LoVo (cell line): Measurements from ENCODE around the gene DYNLRB1.

Experiments used
- DNase-seq: peaks from one replicate; pipeline ENCODE4 v3.0.0-alpha.2; 2016; ENCODE audit warnings: low spot score

The DYNLRB1 gene

DNA sequence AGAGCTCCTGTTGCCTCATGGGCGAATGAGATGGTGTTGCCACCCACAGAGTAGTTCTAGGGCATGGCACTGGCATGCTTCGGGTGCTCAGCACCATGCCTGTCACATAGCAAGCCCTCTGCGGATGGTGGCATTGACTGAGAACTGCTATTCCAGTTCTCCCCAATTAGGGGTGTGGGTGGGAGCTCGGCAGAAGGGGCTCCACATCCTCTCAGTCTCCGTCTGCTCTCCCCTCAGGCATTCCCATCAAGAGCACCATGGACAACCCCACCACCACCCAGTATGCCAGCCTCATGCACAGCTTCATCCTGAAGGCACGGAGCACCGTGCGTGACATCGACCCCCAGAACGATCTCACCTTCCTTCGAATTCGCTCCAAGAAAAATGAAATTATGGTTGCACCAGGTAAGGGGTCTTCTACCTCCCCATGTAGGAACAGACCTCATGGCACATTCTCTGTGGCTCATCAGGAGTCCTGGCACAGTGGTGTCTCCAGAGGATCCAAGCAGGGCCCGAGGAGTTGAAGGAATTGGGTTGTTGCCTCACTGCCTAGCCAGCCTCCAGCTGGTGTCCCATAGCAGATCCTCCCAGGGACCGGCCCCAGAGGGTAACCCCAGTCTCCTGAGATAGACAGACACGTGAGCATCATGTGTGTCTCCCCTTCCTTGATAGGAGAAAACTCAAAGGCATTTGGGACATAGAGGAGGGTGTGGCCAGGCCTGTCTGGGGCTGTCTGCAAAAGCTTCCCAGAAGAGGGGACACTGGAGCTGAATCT lies 18.4 kb downstream of the DYNLRB1 start:
- DNase-seq, result no peak

DNA sequence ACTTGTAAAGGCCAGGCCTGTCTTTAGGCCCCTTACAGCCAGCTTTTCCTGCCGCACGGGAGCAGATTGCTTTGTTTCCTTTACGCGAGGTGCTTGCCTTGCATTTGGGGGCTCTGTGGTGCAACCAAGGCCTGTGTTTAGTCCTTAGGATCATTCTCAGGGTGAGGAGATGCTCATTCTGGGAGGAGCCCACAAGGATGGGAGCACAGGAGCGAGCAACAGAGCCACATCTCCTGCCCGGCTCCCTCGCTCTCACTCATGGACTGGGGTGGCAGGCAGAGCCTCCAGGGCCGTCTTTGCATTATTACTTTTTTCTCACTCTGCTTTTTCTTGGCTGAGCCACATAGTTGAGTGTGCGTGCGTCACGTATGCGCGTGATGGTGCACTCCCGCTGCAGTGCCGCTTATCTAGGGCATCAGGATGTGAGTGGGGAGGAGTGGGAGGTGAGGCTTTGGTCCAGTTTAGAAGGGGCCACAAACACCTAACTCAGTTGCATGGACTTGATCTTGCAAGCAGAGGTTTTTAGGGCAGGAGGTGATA lies 19.1 kb downstream of the DYNLRB1 start:
- no peak for DNase-seq

DNA sequence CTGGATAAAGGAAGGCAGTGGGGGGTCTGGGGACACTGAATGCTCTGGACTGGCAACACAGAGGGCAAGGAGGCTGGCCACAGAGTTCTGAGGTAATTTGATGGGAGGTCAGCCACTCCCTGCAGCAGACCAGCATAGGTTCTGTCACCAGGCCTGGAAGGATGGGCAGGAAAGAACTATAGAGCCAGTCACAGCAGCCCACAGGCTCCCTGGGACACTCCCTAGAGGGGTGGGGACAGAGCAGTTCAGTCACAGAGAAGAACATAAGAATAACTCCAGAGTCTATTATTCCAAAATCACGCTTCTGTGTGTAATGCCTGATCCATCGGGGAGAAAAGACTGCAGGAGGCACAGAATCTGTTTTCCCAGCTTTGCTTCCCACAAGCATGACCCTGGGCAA lies 19.6 kb downstream of the DYNLRB1 start:
- DNase-seq, result no peak

DNA sequence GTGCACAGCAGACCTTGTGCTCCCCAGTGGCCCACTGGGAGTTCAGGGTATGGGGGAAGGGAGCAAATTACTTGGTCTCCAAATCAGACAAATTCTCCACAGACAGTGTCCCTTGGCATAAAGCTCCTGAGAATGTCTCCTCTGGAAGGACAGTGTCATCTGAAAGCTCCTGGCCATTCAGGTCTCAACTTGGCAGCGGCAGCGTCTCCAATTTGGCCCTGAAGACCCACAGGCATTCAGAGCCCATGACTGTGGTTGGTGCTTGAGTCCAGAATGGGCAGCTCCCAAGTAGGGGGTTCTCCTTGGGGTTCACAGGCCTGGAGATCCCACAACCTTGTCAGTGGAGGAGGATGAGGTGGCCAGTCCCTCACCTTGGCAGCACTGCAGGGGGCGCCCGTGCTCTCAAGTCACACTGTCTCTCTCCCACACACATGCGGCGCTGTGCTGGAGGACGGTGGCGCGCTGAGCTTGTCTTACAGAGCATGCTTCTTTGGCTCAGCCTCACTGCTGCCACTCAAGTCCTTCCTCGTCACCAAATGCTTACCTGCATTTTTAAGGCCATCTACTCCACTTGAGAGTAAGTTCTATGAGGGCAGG lies 20.7 kb downstream of the DYNLRB1 start:
- DNase-seq, result no peak

DNA sequence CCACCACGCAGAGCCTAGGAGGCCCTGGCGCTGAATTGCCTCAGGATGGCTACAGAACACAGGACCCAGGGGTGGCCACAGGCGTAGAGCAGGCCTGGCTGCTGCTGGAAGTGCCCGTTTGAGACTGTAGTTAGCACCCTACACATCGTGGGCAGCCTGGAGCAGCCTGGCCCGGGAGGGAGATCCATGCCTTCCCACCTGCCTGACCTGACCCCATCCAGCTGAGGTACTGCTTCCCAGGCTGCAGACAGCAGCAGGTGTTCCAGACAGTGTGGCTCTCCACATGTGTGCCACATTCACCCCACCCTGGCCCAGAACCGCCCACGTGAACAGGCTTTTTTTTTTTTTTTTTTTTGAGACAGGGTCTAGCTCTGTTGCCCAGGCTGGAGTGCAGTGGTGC lies 21.4 kb downstream of the DYNLRB1 start:
- no peak for DNase-seq

DNA sequence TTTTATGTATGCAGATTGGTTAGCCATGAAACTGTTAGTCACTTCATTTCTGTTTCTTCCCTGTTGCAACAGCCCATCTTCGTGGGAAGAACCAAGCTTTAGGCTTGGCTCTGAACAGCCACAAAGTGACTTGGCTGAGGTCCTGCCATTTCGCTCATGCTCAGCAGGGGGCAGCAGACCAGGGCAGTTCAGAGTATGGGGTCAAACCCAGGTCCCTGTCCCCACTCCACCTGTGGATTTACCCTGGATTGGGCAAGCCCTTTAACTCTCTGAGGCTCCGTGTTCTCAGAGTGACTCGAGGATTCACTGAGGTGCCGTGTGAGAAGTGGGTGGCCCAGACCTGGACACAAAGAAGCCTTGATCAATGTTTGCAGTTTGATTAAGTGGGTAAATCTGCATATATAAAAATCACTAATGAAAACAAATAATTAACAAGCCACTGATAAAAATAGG lies 22.5 kb downstream of the DYNLRB1 start:
- peak; percentile 40 for DNase-seq

DNA sequence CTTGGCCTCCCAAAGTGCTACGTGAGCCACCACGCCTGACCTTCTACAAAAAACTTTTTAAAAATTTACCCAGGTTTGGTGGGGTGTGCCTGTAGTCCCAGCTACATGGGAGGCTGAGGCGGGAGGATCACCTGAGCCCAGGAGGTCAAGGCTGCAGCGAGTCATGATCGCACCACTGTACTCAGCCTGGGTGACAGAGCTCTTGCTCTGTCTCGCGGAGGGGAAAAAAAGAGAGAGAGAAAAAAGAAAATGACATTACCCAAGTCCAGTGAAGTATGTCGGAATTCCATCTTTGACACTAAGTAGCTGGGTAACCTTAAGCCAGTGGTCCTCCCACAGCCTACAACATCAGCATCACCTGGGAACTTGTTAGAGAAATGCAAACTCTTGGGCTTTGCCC lies 23.5 kb downstream of the DYNLRB1 start:
- DNase-seq, result no peak

DNA sequence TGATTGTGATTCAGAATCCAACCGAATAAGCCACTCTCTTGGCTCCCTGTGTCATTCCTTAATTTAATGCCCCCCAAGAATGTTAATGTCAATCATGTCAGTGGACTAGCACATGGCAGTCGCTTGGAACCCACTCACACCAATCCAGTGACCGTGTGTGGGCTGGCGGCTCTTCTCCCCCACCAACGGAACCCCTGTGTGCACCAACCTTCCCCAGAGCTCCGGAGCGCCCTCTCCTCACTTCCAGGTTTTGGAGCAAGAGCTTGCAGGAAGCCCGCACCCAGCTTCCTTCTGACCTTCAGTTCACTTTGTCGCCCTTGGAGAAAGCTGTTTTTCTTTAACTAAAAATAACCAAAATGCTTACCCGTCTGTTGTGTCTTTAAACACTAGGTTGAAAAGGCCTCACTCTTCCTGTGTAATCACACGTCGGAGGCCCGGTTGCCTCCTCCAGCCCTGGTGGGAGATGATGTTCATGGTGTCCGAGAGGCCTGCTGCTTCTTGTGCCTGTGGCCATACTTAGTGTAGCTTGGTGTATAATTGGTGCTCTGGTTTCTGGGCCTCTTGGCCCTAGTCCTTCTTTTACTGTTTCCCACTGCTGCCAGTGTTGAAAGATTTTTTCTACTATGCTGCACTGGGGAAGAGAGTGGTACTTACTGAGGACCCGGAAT lies 24.5 kb downstream of the DYNLRB1 start:
- DNase-seq, result no peak

DNA sequence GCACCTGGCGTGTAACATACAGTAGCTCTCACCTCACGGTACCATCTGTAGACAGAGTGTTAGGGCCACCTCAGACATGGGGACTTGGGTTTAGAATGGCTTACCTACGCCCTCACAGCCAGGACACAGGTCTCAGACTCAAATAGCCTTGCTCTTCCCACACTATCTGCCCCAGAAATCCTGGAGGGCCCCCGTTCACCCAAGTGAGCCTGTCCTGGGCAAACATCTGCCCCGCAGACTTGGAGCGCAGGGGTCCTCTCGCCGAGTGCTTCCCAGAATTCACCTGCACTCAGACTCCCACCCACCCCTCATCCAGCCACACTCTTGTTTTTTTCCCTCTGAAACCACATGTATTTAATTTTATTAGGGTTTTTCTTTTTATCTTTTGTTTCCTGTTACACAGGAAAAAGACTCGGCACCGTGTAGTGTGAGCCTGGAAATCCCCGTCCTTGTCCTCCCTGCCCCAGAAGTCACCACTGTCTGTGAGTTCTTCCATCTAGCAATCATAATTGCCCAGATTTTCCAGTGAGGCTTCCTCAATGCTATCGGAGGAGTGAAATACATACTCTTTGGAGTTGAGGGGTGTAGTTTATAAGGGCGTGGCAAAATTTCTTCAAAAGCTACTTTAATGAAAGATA lies 25.2 kb downstream of the DYNLRB1 start:
- DNase-seq, result no peak

DNA sequence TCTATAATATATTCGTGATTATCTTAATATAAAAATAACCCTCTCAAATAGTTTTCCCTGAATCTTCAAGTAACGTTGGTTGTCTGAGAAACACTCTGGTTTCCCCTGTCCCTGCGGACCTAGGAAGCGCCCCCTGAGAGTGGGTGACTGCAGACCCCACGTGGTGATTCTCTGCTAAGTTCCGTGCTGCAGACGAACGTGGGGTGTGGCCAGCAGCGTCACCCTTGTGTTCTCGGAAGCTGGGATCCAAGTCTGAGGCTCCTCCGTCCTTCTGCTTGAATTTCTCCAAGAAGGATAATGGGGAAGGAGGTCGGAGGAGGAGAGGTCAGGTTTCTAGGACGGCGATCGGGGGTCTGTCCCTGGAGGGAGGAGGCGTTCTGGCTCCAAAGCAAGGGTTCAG lies 25.7 kb downstream of the DYNLRB1 start:
- DNase-seq, result no peak

DNA sequence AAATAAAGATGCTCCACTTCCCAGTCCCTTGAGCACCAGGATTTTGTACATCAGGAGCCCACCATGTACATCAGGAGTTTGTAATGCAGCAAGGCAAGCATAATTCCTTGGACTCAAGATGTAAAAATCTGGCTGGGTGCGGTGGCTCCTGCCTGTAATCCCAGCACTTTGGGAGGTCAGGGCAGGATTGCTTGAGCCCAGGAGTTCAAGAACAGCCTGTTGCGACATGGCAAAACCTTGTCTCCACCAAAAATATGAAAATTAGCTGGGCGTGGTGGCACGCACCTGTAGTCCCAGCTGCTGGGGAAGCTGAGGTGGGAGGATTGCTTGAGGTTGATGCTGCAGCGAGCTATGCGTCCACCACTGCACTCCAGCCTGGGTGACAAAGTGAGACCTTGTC lies 26.2 kb downstream of the DYNLRB1 start:
- DNase-seq, result no peak

DNA sequence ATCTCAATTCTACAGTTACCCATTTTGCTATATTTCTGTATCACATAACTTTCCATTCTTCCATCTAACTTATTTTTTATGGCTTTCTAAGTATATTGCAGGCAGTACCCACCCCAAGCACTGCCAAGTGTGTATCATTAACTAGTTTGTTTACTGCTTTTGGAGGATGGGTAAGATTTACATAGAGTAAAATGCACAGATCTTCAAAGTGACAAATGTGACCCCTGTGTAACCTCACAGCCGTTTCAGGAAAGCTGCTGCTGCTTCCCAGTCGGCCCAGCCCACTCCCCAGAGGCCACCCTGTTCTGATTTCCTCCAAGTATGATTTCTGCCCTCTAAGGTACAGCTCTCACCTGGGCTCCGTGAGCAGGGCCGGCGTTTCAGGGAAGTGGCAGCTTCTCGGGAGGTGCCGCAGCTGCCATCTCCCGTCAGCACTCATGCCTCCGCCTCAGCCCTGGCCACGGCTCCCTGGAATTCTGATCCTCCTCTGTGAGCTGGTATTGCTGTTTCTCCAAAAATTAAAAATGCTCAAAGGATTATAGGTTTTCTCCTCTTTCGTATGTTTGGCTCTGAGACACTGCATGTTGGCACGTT lies 27.3 kb downstream of the DYNLRB1 start:
- DNase-seq, result no peak

DNA sequence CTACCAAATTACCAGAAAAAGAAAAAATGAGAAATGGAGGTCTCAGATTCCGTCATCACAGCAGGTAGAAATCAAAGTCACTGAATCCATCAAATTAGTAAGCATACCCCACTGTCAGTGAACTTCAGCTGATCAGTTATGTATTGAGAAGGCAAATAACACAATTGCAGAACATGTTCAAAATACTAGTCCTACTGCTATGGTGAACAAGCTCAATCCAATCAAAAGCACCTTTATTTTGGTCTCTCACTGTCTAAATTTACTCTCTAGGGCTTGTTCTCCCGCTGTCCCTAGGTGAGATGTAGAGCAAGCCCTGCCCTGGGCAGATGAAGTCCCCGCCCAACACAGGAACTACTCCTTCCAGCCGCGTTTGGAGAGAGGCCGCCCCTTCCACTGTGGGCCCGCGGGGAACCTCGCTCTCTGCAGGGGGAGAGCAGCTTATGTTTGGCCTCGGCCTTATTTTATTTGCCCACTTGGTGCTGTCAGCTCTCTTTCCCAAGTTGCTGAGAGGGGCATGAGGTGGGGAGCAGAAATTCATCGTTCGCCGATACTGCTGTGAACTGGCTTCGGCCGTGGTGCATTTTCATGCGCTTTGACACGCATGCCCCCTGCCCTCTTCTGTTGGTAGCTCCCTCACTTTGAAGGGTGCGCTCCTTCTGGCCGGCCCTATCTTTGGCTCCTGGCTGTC lies 28.0 kb downstream of the DYNLRB1 start:
- DNase-seq, result no peak

DNA sequence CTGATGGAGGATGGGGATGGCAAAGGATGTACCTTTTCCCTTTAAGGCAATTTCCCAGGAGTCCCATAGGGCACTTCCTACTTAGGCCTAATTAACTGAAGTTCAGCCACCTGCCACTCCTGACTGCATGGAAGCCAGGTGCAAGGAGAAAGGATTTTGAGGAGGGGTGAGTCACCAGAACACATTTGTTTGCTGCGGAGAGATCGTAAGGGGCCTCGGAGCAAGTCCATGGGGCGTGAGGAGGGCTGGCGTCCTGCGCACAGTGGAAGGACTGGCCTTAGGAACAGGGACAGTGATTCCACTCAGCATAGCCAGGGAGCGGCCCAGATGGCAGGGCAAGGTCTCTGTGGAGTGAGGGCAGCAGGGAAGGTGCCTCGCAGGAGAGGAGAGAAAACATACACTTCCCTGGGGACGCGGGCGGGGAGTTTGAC lies 30.5 kb downstream of the DYNLRB1 start:
- DNase-seq, result no peak

DNA sequence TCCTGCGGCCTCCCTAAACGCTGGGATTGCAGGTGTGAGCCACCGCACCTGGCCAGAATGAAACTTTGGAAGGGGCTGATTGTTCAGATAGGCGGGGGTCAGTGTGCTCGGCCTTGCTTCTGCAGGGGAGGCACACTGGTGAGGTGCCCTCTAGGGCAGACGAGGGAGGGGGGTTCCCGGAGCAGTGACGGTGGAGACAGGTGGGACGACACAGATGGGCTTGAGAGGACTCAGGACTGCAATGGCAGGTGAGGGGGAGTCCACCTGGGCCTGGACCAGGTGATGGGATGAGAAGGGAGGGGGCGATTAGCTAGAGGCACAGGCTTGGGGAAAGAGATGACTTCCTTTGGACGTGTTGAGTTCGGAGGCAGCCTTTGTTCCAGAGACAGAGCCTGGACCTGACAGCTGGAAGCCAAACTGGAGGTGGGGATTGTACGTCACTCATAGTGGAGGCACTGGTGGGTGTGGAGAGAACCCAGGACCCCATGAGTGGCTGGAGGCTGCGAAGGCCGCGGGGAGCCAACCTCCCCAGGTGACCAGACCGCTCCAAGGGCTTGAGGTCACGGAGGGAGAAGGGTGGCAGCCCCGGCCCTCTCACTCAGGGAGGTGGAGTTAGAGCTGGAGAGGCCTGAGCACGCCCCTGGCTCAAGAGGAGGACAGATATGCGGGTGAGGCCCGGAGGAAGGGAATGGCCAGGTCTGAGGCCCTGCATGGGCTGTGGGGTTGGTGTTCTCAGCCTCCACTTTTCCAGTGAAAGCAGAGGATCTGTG lies 31.8 kb downstream of the DYNLRB1 start:
- DNase-seq, result no peak

DNA sequence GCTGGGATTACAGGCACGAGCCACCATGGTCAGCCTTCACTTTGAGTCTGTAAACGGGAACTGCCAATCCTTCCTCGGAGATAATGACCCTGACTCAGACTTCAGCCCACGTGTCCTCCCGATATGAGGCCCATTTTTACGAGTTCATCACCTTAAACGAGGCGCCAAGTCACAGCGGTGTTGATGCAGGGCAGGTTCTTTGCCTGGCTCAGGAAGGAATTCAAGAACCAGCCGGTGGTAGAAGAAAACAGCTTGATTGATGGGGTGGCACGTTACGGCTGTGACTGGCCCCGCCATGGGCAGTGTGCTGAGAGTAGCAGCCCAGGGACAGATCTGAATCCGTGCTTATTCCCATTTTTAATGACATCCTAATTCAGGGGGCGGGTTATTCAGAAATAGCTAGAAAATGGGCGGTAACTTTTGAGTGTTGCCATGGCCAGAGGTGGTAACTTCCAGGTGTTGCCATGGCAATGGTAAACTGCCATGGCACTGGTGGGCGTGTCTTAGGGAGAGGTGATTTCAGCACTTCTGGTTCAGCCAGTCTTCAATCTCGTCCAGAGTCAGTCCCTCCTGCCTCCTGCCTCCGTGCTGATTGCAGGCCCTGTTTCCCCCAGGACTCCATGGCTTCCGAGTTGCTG lies 33.2 kb downstream of the DYNLRB1 start:
- no peak for DNase-seq

DNA sequence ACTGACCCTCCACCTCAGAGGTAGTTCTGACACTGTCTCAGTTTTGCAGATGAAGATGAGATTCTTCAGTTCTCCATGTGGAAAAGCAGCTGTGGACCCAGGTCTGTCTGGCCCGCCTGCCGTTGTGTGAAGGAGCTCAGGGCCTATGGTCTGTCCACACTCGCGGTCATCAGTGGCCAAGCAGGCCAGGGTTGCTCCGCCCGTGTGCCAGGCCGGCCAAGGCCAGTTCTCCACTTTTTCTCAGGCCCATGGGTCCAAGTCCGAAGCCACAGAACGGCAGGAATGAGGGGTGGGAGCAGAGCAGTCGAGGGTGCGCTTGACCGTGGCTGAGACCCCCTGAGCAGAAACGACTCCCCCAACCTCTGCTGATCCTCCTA lies 33.7 kb downstream of the DYNLRB1 start:
- no peak for DNase-seq

DNA sequence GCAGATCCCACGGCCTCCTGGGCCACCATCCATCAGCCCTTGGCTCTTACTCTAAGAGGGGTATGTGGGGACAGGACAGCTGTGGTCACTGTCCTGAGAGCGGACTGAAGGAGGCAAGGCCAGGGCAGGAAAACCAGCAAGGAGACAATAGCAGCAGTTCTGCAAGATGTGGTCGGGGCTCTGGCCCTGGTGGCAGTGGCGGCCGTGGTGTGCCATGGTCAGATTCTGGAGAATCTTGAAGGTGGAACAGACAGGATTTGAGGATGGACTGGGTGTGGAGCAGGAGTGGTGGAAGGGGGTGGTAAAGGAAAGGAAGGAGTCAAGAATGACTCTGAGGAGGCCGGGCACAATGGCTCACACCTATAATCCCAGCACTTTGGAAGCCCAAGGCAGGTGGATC lies 36.3 kb downstream of the DYNLRB1 start:
- DNase-seq, result no peak

DNA sequence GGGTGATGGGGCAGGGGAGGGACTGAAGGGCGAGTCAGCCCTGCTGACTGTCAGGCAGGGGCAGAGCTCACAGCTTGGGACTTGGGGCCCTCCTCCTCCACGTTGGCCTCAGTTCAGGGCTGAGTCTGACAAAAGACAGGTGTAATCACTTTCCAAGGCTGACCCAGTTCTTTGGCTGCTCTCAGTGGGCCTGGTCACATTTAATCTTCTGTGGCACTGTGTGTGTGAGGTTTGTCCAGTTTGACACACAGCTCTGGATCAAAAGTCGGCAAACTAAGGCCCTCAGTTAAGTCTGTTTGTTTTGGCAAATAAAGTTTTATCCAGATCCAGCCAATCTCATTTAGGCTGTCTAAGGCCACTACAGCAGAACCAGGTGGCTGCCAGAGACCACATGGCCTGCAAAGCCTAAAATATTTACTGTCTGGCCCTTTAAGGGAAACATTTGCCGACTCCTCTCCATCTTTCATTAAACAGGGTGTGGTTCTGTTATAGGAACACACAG lies 37.2 kb downstream of the DYNLRB1 start:
- no peak for DNase-seq

DNA sequence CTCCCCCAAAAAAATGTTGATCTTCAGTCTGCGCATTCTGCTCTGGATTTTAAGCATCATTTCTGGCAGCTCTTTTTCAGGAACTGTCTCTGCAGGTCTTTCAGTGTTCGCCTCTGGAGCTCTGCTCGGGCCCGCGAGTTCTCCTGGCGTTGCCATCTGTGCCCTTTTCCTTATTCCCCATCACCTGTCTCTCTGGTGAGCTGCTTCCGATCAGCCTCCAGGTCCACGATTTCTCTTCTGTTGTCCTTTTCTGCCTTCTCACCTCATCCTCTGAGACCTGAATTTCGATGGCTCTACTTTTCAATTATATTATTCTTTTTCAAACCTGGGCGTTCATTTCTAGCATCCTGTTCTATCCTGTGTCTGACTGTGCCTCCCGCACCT lies 41.7 kb downstream of the DYNLRB1 start:
- no peak for DNase-seq
